ENCODE measurements around the gene GPS1.

DNA sequence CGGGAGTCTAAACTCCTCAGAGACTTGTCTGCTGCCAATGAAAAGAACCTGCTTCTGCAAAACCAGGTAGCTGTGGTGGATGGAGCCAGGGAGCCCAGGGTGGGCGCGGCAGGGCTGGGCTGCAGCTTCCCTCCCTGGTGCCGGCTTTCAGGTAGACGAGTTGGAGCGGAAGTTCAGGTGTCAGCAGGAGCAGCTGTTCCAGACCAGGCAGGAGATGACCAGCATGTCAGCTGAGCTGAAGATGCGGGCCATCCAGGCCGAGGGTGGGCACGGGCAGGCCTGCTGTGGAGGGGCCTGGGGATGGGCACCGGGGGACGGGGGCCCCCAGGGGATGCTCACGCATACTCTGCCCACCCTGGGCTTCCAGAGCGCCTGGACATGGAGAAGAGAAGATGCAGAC lies 23.5 kb upstream of the GPS1 start:
- no peak for TF ChIP-seq ZNF644 (tag; IDR thresholded peaks at IDR 0.05; ENCODE audit: low read depth)
- TF ChIP-seq, protein P1, sequence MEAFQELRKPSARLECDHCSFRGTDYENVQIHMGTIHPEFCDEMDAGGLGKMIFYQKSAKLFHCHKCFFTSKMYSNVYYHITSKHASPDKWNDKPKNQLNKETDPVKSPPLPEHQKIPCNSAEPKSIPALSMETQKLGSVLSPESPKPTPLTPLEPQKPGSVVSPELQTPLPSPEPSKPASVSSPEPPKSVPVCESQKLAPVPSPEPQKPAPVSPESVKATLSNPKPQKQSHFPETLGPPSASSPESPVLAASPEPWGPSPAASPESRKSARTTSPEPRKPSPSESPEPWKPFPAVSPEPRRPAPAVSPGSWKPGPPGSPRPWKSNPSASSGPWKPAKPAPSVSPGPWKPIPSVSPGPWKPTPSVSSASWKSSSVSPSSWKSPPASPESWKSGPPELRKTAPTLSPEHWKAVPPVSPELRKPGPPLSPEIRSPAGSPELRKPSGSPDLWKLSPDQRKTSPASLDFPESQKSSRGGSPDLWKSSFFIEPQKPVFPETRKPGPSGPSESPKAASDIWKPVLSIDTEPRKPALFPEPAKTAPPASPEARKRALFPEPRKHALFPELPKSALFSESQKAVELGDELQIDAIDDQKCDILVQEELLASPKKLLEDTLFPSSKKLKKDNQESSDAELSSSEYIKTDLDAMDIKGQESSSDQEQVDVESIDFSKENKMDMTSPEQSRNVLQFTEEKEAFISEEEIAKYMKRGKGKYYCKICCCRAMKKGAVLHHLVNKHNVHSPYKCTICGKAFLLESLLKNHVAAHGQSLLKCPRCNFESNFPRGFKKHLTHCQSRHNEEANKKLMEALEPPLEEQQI (IDR thresholded peaks at IDR 0.05) = no peak
- TF ChIP-seq PRPF4 (IDR thresholded peaks at IDR 0.05; ENCODE audit: insufficient read depth, low read depth, low read length, poor library complexity, severe bottlenecking) = no peak
- TF ChIP-seq, protein P2, sequence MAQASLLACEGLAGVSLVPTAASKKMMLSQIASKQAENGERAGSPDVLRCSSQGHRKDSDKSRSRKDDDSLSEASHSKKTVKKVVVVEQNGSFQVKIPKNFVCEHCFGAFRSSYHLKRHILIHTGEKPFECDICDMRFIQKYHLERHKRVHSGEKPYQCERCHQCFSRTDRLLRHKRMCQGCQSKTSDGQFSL (CRISPR knock-in tag; IDR thresholded peaks at IDR 0.05) = no peak
- TF ChIP-seq, protein P2 (tag; IDR thresholded peaks at IDR 0.05) = no peak
- no peak for TF ChIP-seq RAD21 (CRISPR knock-in tag; conservative IDR thresholded peaks at IDR 0.05 in 1 of 2, IDR thresholded peaks at IDR 0.05 in 1 of 2)
- TF ChIP-seq ZBTB11 (CRISPR knock-in tag; IDR thresholded peaks at IDR 0.05) = no peak
- no peak for TF ChIP-seq JUND (IDR thresholded peaks at IDR 0.05; ENCODE audit: borderline replicate concordance, low read depth, low read length)
- TF ChIP-seq JUND (tag; IDR thresholded peaks at IDR 0.05; ENCODE audit: borderline replicate concordance, low read depth, low read length) = no peak
- no peak for TF ChIP-seq POLR2AphosphoS5 (IDR thresholded peaks at IDR 0.05; ENCODE audit: control insufficient read depth, insufficient read depth, low read depth, low read length)
- no peak for TF ChIP-seq POLR2A (conservative IDR thresholded peaks at IDR 0.05)
- TF ChIP-seq PHF8 (IDR thresholded peaks at IDR 0.05; ENCODE audit: borderline replicate concordance, low read length) = no peak

All from K562 (cell line).